ENCODE data around the gene ESRRA.

DNA sequence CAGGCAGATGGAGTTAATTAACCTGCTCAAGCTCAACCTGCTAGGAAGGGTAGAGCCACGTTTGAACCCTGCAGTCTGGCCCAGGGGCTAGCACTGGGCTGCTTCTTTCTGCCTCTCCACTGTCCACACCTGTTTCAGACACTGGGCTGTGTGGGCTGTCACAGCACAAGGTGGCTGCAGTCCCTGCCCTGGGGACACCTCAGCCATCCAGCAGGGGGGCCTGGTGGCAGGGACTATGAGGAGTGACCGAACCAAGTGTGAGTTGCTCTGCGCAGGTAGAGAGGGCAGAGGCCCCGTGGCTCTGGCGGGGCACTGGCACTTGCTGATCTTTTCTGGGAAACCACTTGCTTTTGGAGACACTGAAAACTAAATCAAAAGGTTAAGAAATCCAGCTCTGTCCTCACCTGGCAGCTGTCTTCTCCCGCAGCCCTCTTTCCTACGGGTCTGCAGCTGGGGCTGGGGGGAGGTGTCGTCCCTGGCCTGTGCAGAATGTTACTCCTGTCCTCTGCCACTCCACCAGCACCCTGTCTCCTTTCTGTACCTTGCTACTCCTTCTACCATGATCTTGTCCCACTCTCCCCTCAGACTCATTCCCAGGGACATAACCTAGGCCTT is 26.6 kb upstream of the ESRRA start:
- TF ChIP-seq, protein P1, sequence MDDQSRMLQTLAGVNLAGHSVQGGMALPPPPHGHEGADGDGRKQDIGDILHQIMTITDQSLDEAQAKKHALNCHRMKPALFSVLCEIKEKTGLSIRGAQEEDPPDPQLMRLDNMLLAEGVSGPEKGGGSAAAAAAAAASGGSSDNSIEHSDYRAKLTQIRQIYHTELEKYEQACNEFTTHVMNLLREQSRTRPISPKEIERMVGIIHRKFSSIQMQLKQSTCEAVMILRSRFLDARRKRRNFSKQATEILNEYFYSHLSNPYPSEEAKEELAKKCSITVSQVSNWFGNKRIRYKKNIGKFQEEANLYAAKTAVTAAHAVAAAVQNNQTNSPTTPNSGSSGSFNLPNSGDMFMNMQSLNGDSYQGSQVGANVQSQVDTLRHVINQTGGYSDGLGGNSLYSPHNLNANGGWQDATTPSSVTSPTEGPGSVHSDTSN (IDR thresholded peaks at IDR 0.05) = no peak
- TF ChIP-seq, protein P2, sequence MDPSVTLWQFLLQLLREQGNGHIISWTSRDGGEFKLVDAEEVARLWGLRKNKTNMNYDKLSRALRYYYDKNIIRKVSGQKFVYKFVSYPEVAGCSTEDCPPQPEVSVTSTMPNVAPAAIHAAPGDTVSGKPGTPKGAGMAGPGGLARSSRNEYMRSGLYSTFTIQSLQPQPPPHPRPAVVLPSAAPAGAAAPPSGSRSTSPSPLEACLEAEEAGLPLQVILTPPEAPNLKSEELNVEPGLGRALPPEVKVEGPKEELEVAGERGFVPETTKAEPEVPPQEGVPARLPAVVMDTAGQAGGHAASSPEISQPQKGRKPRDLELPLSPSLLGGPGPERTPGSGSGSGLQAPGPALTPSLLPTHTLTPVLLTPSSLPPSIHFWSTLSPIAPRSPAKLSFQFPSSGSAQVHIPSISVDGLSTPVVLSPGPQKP (IDR thresholded peaks at IDR 0.05; ENCODE audit: low read depth, low read length) = no peak
- TF ChIP-seq CHD4 (IDR thresholded peaks at IDR 0.05; ENCODE audit: borderline replicate concordance) (no peak), REST (IDR thresholded peaks at IDR 0.05) (no peak), NR3C1 (IDR thresholded peaks at IDR 0.05) (no peak), E2F6 (IDR thresholded peaks at IDR 0.05; ENCODE audit: borderline replicate concordance, low read depth) (no peak)
- TF ChIP-seq, protein P3, sequence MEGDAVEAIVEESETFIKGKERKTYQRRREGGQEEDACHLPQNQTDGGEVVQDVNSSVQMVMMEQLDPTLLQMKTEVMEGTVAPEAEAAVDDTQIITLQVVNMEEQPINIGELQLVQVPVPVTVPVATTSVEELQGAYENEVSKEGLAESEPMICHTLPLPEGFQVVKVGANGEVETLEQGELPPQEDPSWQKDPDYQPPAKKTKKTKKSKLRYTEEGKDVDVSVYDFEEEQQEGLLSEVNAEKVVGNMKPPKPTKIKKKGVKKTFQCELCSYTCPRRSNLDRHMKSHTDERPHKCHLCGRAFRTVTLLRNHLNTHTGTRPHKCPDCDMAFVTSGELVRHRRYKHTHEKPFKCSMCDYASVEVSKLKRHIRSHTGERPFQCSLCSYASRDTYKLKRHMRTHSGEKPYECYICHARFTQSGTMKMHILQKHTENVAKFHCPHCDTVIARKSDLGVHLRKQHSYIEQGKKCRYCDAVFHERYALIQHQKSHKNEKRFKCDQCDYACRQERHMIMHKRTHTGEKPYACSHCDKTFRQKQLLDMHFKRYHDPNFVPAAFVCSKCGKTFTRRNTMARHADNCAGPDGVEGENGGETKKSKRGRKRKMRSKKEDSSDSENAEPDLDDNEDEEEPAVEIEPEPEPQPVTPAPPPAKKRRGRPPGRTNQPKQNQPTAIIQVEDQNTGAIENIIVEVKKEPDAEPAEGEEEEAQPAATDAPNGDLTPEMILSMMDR (IDR thresholded peaks at IDR 0.05) = no peak

Data from A549 (cell line).